ENCODE measurements around the gene ECHDC3. TPM values are rescaled to one million over a fixed set of nuclear protein-coding genes. Genes with fewer than 3 reads are reported as not detected.

Gene ECHDC3
- total RNA-seq, 2 donors from 2014 or later: 24.1 to 153 TPM

- Histone ChIP-seq H3K36me3 (replicated peaks in 1 of 2; ENCODE audit: insufficient read depth in 1 of 2, low read depth in 2 of 2) (peaks cover 0 to 5% of the 10 kb centered on the region in 2 donors), H3K27me3 (no peaks in the 10 kb centered on the region), H3K4me3 (no peak overlapping the region), H3K4me1 (no peaks in the 10 kb centered on the region), H3K27ac (no peak overlapping the region), H3K9me3 (no peaks in the 10 kb centered on the region)
- no peak for TF ChIP-seq POLR2A (IDR thresholded peaks at IDR 0.05)
- TF ChIP-seq CTCF (IDR thresholded peaks at IDR 0.05): no peak
- DNase-seq (no peak), ATAC-seq (no peak)
- intact Hi-C loops (cut with DNase I): loop anchor here (10.0 kb wide), 1 partner anchor 250 kb away; no protein-coding TSS in a partner anchor
- 72 to 92% methylated on average over 5 to 6 of the region's 6 CpGs for WGBS, 2 donors
These were observed 23.0 kb downstream of the ECHDC3 start for GRCh38 chr10:11765141-11765540.

GRCh38 chr10:11772575-11773288 lies 30.6 kb downstream of the ECHDC3 start:
- Histone ChIP-seq H3K4me3 (no peak overlapping the region), H3K36me3 (replicated peaks in 1 of 2; ENCODE audit: insufficient read depth in 1 of 2, low read depth in 2 of 2) (no peaks in the 10 kb centered on the region), H3K27ac (no peak overlapping the region), H3K4me1 (no peaks in the 10 kb centered on the region), H3K27me3 (no peaks in the 10 kb centered on the region), H3K9me3 (no peaks in the 10 kb centered on the region)
- ATAC-seq (no peak), DNase-seq (no peak)
- no peak for TF ChIP-seq POLR2A (IDR thresholded peaks at IDR 0.05)
- no peak for TF ChIP-seq CTCF (IDR thresholded peaks at IDR 0.05)
- 85 to 86% methylated on average over 11 to 16 of the region's 16 CpGs for WGBS, 2 donors
- intact Hi-C loops (cut with DNase I): no loop called here

GRCh38 chr10:11773761-11774441 lies 31.7 kb downstream of the ECHDC3 start:
- H3K4me1 ChIP-seq: no peaks in the 10 kb centered on the region
- no peaks in the 10 kb centered on the region for H3K27me3 ChIP-seq
- H3K9me3 ChIP-seq: no peaks in the 10 kb centered on the region
- DNase-seq (no peak), ATAC-seq (no peak)
- WGBS, 2 donors: 87 to 92% methylated on average over 14 of the region's 14 CpGs
- TF ChIP-seq CTCF (IDR thresholded peaks at IDR 0.05) (no peak), POLR2A (IDR thresholded peaks at IDR 0.05) (no peak)
- H3K27ac ChIP-seq: no peak overlapping the region
- no peak overlapping the region for H3K4me3 ChIP-seq
- H3K36me3 ChIP-seq (replicated peaks in 1 of 2; ENCODE audit: insufficient read depth in 1 of 2, low read depth in 2 of 2): no peaks in the 10 kb centered on the region
- intact Hi-C loops (cut with DNase I): no loop called here

- Histone ChIP-seq H3K4me3 (no peak overlapping the region), H3K27me3 (no peaks in the 10 kb centered on the region), H3K9me3 (no peaks in the 10 kb centered on the region), H3K27ac (no peak overlapping the region), H3K4me1 (no peaks in the 10 kb centered on the region), H3K36me3 (replicated peaks in 1 of 2; ENCODE audit: insufficient read depth in 1 of 2, low read depth in 2 of 2) (no peaks in the 10 kb centered on the region)
- intact Hi-C loops (cut with DNase I): no loop called here
- no peak for TF ChIP-seq POLR2A (IDR thresholded peaks at IDR 0.05)
- no peak for TF ChIP-seq CTCF (IDR thresholded peaks at IDR 0.05)
- ATAC-seq (no peak), DNase-seq (no peak)
- WGBS, 2 donors: 49 to 63% methylated on average over 5 of the region's 5 CpGs
These were observed 33.2 kb downstream of the ECHDC3 start for GRCh38 chr10:11775412-11775811.
